Astrocyte of the spinal cord (primary cell): ENCODE measurements around the gene PTCD1.
"Not testable (repeated sequence)": the region's sequence is repeated elsewhere in the genome, so short reads cannot be mapped to it uniquely, and the experiment has no call there.

ENCODE experiments used
- DNase-seq: peaks from one replicate; pipeline ENCODE4 v3.0.0; 2011; ENCODE audit warnings: low read depth, low spot score
- H3K4me3 ChIP-seq: 2 replicates; pipeline ENCODE4 v1.5.1; 2011; ENCODE audit warnings: low read depth, mild to moderate bottlenecking, low read length, moderate library complexity
- CTCF ChIP-seq: IDR thresholded peaks from 2 replicates; pipeline ENCODE4 v1.5.1; 2012; ENCODE audit warnings: low read depth, mild to moderate bottlenecking, low read length, inconsistent platforms
- in situ Hi-C: cut with HindIII; loops from 2 replicates; pipeline ENCODE4 v1.10.0; 2017; ENCODE audit warnings: low sequenced_read_pairs

The PTCD1 gene

GRCh38 chr7:99415513-99416127 lies 23.0 kb downstream of the PTCD1 start:
- TF ChIP-seq CTCF, result peak; percentile 66
- H3K4me3 ChIP-seq, in situ Hi-C loops: not testable (repeated sequence)
- peak; percentile 50 for DNase-seq

- in situ Hi-C loops, result no loop called here
- no peak for DNase-seq
- TF ChIP-seq CTCF, result no peak
- no peak overlapping the region for H3K4me3 ChIP-seq
These were observed 28.0 kb downstream of the PTCD1 start for GRCh38 chr7:99410635-99411034.

GRCh38 chr7:99409806-99410205 lies 28.8 kb downstream of the PTCD1 start:
- no peak for TF ChIP-seq CTCF
- peak overlapping the region; percentile 94 for H3K4me3 ChIP-seq
- in situ Hi-C loops, result no loop called here
- no peak for DNase-seq

- in situ Hi-C loops, result no loop called here
- peak overlapping the region; percentile 94 for H3K4me3 ChIP-seq
- DNase-seq, result no peak
- no peak for TF ChIP-seq CTCF
These were observed 29.4 kb downstream of the PTCD1 start for GRCh38 chr7:99409192-99409572.

GRCh38 chr7:99408379-99409191 lies 30.0 kb downstream of the PTCD1 start, which contains the start of the genes BUD31 and PDAP1:
Gene BUD31, plus strand, starts transcription at chr7:99408969. Its CDS starts 2,124 bp downstream, at chr7:99411093.
Gene PDAP1, minus strand, starts transcription at chr7:99408597. Its CDS starts 49 bp downstream, at chr7:99408548.
- in situ Hi-C loops, result no loop called here
- H3K4me3 ChIP-seq, result peak within 1 kb of the TSS; percentile 94
- peak; percentile 96 for DNase-seq
- TF ChIP-seq CTCF, result no peak

GRCh38 chr7:99407872-99408378 lies 30.7 kb downstream of the PTCD1 start:
- in situ Hi-C loops, result no loop called here
- peak; percentile 82 for DNase-seq
- TF ChIP-seq CTCF, result no peak
- peak overlapping the region; percentile 94 for H3K4me3 ChIP-seq
